Keratinocyte (primary cell): ENCODE data around the gene TJP2.

Experiments used
- CTCF ChIP-seq, 3 experiments: IDR thresholded peaks in 1 of 3; conservative IDR thresholded peaks in 1 of 3; optimal IDR thresholded peaks in 1 of 3; 2 replicates in 2 of 3; 3 replicates in 1 of 3; pipeline versions ENCODE3 to v1.5.1; 2011; ENCODE audit warnings: low read length in 3 of 3, mild to moderate bottlenecking in 3 of 3, moderate library complexity in 2 of 3, control low read depth in 1 of 3, inconsistent platforms in 1 of 3; ENCODE audit not compliant: insufficient read depth in 2 of 3; ENCODE audit errors: extremely low read depth in 1 of 3
- EZH2 ChIP-seq: IDR thresholded peaks from one replicate; pipeline ENCODE4 v1.6.1; 2012; ENCODE audit warnings: inconsistent platforms, mild to moderate bottlenecking, low read length, moderate library complexity

GRCh38 chr9:69136185-69136584 is 37.9 kb upstream of the TJP2 start:
- TF ChIP-seq CTCF (optimal IDR thresholded peaks at IDR 0.05 in 1 of 3, IDR thresholded peaks at IDR 0.05 in 1 of 3, conservative IDR thresholded peaks at IDR 0.05 in 1 of 3; ENCODE audit: extremely low read depth in 1 of 3, insufficient read depth in 2 of 3, low read length in 3 of 3): no peak
- no peak for TF ChIP-seq EZH2
